ENCODE measurements around the gene HINT2.
A peak's percentile ranks its signal among the peaks of the same experiment; 100 is the strongest.

Gene HINT2

DNA sequence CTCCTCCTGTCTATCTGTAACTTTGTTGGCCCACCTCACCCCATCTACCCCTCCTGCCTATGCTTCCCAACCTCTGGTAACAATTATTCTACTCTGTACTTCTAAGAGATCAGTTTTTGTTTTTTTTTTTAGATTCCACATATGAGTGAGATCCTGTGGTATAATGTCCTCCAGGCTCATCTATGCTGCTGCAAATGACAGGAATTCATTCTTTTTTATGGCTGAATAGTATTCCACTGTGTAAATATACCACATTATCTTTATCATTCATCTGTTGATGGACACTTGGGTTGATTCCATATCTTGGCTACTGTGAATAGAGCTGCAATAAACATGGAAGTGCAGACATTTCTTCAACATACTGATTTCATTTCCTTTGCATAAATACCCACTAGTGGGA lies 31.4 kb downstream of the HINT2 start:
- H3K4me3 ChIP-seq (ENCODE audit: low read length): no peak overlapping the region
- TF ChIP-seq, protein P1, sequence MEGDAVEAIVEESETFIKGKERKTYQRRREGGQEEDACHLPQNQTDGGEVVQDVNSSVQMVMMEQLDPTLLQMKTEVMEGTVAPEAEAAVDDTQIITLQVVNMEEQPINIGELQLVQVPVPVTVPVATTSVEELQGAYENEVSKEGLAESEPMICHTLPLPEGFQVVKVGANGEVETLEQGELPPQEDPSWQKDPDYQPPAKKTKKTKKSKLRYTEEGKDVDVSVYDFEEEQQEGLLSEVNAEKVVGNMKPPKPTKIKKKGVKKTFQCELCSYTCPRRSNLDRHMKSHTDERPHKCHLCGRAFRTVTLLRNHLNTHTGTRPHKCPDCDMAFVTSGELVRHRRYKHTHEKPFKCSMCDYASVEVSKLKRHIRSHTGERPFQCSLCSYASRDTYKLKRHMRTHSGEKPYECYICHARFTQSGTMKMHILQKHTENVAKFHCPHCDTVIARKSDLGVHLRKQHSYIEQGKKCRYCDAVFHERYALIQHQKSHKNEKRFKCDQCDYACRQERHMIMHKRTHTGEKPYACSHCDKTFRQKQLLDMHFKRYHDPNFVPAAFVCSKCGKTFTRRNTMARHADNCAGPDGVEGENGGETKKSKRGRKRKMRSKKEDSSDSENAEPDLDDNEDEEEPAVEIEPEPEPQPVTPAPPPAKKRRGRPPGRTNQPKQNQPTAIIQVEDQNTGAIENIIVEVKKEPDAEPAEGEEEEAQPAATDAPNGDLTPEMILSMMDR (IDR thresholded peaks at IDR 0.05; ENCODE audit: insufficient read depth, low read depth, low read length, missing control alignments): no peak
- no peak for DNase-seq (ENCODE audit: low read depth)

DNA sequence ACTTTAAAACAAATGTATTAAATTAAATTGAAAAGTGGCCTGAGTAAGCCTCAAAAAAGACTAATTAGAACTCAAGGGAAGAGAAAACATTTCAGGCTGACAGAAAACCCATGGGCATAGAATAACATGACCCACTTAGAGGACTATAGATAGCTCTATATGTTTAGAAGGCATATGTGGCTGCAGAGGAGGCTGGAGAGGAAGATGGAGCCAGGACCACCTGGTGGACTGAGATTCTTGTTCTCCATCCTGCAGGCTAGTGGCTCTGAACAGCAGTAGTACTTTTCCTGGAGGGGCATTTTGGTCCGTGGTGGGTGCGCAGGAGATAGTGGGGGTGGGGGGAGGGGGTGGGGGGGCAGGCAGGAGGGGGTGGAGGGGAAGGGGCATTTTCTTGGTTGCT lies 33.8 kb downstream of the HINT2 start:
- TF ChIP-seq, protein P1 (IDR thresholded peaks at IDR 0.05; ENCODE audit: insufficient read depth, low read depth, low read length, missing control alignments): no peak

DNA sequence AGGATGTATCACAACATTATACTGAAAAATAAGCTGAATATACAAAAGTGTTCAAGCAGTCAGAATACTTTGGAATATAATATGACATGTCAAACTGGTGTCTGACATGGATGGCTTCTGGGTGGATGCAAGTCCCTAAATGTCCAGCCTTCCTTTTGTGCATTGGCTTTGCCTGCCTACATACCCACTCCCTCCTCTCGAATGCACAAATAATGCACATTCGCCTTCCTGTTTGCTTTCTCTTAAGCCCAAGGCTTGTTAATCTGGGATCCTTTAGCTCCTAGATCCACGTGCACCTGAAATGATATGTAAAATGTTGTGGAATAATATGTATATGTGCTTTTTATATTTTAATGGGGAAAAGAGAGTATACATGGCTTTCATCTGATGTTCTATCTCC lies 36.3 kb downstream of the HINT2 start:
- TF ChIP-seq, protein P1 (IDR thresholded peaks at IDR 0.05; ENCODE audit: insufficient read depth, low read depth, low read length, missing control alignments): no peak
- no peak overlapping the region for H3K4me3 ChIP-seq (ENCODE audit: low read length)
- no peak for DNase-seq (ENCODE audit: low read depth)

More for the DNA sequence above, 33.8 kb downstream of the HINT2 start:
- no peak overlapping the region for H3K4me3 ChIP-seq (ENCODE audit: low read length)
- DNase-seq (ENCODE audit: low read depth): no peak

DNA sequence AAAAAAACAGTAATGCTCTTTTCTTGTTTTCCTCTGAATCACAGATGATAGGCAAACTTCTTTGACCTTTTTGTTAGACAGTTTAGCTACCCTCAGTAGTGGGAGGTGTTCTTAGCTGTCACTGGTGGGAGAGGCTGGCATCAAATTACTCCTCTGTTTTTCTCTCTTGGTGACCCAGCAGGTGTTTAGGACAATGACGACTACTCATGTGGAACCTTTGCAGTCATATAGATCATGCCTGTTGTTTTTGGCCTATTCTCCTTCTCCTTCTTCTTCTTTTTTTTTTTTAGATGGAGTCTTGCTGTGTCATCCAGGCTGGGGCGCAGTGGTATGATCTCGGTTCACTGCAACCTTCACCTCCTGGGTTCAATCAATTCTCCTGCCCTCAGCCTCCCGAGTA lies 38.8 kb downstream of the HINT2 start:
- DNase-seq (ENCODE audit: low read depth): no peak
- H3K4me3 ChIP-seq (ENCODE audit: low read length): no peak overlapping the region
- TF ChIP-seq, protein P1 (IDR thresholded peaks at IDR 0.05; ENCODE audit: insufficient read depth, low read depth, low read length, missing control alignments): no peak

DNA sequence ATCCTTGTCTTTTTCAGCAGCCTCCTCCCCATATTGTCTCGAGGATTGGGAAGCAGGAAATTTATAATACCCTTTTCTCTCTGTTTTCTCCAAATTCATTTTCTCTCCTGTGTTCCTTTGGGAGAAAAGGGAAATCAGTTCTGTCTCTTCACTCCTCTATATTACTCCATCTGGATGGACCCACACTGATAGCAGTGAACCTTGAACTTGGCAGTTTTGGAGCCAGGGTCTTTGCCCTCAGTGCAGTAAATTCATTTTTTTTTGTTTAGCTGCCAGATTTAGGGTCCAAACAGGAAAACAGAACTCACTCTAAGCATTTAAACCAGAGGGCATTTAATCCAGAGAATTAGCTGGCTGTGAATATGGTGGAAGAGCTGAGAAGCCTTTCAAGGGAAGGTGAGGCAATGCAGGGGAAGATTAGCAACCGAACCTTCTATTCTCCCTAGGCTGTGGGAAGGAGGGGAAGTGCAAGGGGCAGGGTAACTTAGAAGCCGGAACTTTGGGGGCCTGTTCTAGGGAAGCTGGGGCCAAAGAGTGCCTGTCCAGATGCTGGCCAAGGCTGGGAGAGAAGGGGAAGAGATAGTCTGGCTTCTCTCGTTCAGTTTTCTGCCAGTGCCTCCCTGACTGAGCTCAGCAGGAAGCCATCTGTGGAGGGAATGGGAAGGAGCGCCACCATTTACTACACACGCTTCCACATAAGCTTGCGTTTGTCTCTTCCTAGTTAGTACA lies 39.8 kb downstream of the HINT2 start:
- TF ChIP-seq, protein P1 (IDR thresholded peaks at IDR 0.05; ENCODE audit: insufficient read depth, low read depth, low read length, missing control alignments): no peak
- no peak for DNase-seq (ENCODE audit: low read depth)
- no peak overlapping the region for H3K4me3 ChIP-seq (ENCODE audit: low read length)

DNA sequence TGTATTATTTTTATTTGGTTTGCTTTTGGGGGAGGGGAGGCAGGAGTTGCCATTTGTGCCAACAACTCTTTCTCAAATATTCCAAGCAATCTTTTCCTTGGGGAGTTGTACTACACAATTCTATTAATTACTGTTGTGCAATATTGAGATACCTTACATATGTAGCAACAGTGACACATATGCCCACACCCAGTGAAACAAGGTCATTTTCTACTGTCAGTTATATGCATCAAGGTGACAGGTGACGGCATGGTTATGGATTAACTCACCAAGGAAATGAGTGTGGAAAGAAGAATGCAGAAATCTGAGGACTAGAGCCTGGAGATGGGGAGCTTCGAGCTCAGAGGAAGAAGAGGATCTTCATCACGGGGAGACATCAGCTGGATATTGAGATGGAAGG lies 42.9 kb downstream of the HINT2 start:
- no peak overlapping the region for H3K4me3 ChIP-seq (ENCODE audit: low read length)
- peak; percentile 94 for DNase-seq (ENCODE audit: low read depth)
- TF ChIP-seq, protein P1 (IDR thresholded peaks at IDR 0.05; ENCODE audit: insufficient read depth, low read depth, low read length, missing control alignments): no peak

DNA sequence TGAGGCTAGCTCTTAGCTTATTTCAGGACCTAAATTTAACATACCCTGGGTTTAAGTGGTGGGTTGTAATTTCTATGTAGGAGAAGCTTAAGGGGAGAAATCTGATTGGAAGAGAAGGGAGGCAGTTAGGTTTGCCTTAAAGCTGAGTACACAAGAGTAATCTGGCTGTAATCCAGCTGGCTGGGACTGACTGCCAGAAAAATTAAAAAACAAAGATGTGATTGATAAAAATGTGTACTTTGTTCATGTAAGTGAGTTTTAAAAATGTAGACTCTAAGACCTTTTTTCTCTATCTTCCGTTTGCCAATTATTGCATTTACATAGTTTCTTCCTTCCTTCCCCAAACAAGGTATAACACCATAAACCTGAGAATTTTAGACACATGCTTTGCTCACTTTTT lies 43.3 kb downstream of the HINT2 start:
- TF ChIP-seq, protein P1 (IDR thresholded peaks at IDR 0.05; ENCODE audit: insufficient read depth, low read depth, low read length, missing control alignments): no peak
- H3K4me3 ChIP-seq (ENCODE audit: low read length): no peak overlapping the region
- DNase-seq (ENCODE audit: low read depth): peak; percentile 44

All from epithelial cell of esophagus (primary cell).